Ishikawa (cell line): ENCODE measurements around the gene CHFR.

Experiments used
- CEBPB ChIP-seq: IDR thresholded peaks from 2 replicates; pipeline ENCODE4 v1.6.1; 2012
- CREB1 ChIP-seq: IDR thresholded peaks from 2 replicates; pipeline ENCODE4 v1.6.1; 2012; ENCODE audit warnings: low read depth
- EGR1 ChIP-seq: IDR thresholded peaks from 2 replicates; pipeline ENCODE4 v1.6.1; 2012
- EP300 ChIP-seq: IDR thresholded peaks from 2 replicates; pipeline ENCODE4 v1.6.1; 2012; ENCODE audit warnings: borderline replicate concordance
- FOXM1 ChIP-seq: IDR thresholded peaks from 2 replicates; pipeline ENCODE4 v1.6.1; 2012; ENCODE audit warnings: low read depth, borderline replicate concordance
- MAX ChIP-seq: IDR thresholded peaks from 2 replicates; pipeline ENCODE4 v1.6.1; 2012
- NFIC ChIP-seq: IDR thresholded peaks from 2 replicates; pipeline ENCODE4 v1.6.1; 2012
- RAD21 ChIP-seq: IDR thresholded peaks from 2 replicates; pipeline ENCODE4 v1.6.1; 2012; ENCODE audit warnings: low read depth
- TAF1 ChIP-seq: IDR thresholded peaks from 2 replicates; pipeline ENCODE4 v1.6.1; 2012; ENCODE audit warnings: low read depth, mild to moderate bottlenecking
- TCF12 ChIP-seq: IDR thresholded peaks from 2 replicates; pipeline ENCODE4 v1.6.1; 2012; ENCODE audit warnings: low read depth
- TEAD4 ChIP-seq: IDR thresholded peaks from 2 replicates; pipeline ENCODE4 v1.6.1; 2012
- USF1 ChIP-seq: IDR thresholded peaks from 2 replicates; pipeline ENCODE4 v1.6.1; 2012
- YY1 ChIP-seq: IDR thresholded peaks from 2 replicates; pipeline ENCODE4 v1.6.1; 2012; ENCODE audit warnings: low read depth
- ZBTB7A ChIP-seq: IDR thresholded peaks from 2 replicates; pipeline ENCODE4 v1.6.1; 2012; ENCODE audit warnings: low read depth
- TF ChIP-seq, protein P1 (sequence below): IDR thresholded peaks from 2 replicates; pipeline ENCODE4 v1.6.1; 2012; ENCODE audit warnings: low read depth, mild to moderate bottlenecking

CHFR gene

DNA sequence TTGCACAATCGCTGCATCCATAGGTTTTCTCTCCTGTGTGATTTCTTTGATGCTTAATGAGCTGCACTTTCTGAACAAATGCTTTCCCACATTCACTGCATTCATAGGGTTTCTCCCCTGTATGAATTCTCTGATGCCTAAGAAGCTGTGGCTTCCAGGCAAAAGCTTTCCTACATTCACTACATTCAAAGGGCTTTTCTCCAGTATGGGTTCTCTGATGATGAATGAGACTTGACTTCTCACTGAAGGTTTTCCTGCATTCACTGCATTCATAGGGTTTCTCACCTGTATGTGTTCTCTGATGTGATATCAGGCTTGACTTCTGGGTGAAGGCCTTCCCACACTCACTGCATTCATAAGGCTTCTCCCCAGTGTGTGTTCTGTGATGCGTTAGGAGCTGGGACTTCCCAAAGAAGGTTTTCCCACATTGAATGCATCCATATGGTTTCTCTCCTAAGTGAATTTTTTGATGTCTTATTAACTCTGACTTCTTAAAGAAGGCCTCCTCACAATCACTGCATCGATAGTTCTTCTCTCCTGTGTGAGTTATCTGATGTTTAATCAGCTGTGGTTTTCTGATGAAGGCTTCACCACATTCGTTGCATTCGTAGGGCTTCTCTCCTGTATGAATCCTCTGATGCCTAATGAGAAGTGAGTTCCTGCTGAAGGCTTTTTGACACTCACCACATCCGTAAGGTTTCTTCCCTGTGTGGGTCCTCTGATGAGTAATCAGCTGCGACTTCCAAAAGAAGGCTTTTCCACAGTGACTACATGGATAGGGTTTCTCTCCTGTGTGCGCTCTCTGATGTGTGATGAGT, 38.4 kb upstream of the CHFR start:
- TF ChIP-seq USF1 = peak; percentile 11; the same call in 1 of the 2 replicates
- no peak for TF ChIP-seq TCF12

DNA sequence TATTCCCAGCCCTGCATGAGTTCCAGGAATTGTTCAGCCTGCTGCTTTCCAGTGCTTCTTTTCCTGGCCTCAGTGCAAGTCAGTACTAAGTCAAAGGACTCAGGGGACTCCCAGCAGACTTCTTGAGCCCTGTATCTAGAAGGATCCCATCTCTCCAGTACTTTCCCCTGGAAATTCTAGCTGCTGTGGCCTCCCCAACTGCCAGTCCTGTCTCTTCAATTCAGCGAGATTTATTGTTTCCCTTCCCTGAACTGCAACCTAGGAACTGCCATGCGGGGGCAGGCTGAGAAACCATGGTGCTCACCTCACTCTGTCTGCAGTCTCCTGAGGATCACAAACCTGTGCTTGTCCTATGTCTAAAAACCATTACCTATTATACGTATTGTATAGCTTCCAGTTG, 37.0 kb upstream of the CHFR start:
- TF ChIP-seq CREB1 (no peak), USF1 (no peak), MAX (no peak), ZBTB7A (no peak), TCF12 (no peak), YY1 (no peak), TAF1 (no peak)
- TF ChIP-seq, protein P1, sequence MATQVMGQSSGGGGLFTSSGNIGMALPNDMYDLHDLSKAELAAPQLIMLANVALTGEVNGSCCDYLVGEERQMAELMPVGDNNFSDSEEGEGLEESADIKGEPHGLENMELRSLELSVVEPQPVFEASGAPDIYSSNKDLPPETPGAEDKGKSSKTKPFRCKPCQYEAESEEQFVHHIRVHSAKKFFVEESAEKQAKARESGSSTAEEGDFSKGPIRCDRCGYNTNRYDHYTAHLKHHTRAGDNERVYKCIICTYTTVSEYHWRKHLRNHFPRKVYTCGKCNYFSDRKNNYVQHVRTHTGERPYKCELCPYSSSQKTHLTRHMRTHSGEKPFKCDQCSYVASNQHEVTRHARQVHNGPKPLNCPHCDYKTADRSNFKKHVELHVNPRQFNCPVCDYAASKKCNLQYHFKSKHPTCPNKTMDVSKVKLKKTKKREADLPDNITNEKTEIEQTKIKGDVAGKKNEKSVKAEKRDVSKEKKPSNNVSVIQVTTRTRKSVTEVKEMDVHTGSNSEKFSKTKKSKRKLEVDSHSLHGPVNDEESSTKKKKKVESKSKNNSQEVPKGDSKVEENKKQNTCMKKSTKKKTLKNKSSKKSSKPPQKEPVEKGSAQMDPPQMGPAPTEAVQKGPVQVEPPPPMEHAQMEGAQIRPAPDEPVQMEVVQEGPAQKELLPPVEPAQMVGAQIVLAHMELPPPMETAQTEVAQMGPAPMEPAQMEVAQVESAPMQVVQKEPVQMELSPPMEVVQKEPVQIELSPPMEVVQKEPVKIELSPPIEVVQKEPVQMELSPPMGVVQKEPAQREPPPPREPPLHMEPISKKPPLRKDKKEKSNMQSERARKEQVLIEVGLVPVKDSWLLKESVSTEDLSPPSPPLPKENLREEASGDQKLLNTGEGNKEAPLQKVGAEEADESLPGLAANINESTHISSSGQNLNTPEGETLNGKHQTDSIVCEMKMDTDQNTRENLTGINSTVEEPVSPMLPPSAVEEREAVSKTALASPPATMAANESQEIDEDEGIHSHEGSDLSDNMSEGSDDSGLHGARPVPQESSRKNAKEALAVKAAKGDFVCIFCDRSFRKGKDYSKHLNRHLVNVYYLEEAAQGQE = no peak

- TF ChIP-seq USF1 = no peak
- TF ChIP-seq CREB1 = no peak
- TF ChIP-seq TAF1 = no peak
- TF ChIP-seq EP300 = no peak
- no peak for TF ChIP-seq EGR1
- no peak for TF ChIP-seq FOXM1
These were observed 36.0 kb upstream of the CHFR start for GRCh38 chr12:132923356-132923909.

GRCh38 chr12:132922676-132923075, 35.3 kb upstream of the CHFR start:
- TF ChIP-seq CEBPB = no peak
- no peak for TF ChIP-seq ZBTB7A
- TF ChIP-seq FOXM1 = no peak
- no peak for TF ChIP-seq MAX
- TF ChIP-seq EGR1 = no peak
- no peak for TF ChIP-seq EP300
- TF ChIP-seq, protein P1 = no peak
- no peak for TF ChIP-seq CREB1
- TF ChIP-seq NFIC = no peak
- TF ChIP-seq USF1 = no peak
- no peak for TF ChIP-seq TAF1
- TF ChIP-seq YY1 = no peak
- no peak for TF ChIP-seq TCF12
- no peak for TF ChIP-seq RAD21
- TF ChIP-seq TEAD4 = no peak

DNA sequence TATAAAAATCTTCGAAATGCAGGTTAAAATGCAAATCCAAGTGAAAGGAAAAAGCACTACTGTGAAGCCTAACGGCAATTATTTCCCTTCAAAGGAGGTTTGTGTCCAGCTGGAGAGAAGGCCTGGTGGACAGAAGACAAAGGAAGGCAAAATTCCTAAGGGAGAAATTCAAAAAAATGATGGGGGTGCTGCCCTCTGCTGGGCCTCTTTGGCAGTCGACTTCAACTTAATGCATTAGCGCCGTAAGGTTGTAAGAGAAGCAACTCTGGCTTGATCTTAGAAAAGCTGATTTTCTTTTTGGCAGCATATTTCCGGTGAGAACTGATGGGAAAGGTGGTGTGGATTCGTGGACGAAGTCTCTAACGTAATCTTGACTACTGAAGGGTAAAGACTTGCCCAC, 34.3 kb upstream of the CHFR start:
- 0 out of 2 replicates have a peak, but pooled peaks have one; percentile 7 for TF ChIP-seq RAD21
- no peak for TF ChIP-seq YY1
- no peak for TF ChIP-seq ZBTB7A
- TF ChIP-seq EP300 = no peak
- no peak for TF ChIP-seq TCF12
